HUES6 (cell line): ENCODE measurements around the gene SIL1.

Experiments used
- H3K27ac ChIP-seq: 2 replicates; pipeline ENCODE4 v1.7.0; 2013; ENCODE audit warnings: low read depth, mild to moderate bottlenecking, low read length, inconsistent platforms
- H3K27me3 ChIP-seq: 2 replicates; pipeline ENCODE4 v1.6.1; 2013; ENCODE audit warnings: low read length; ENCODE audit not compliant: control insufficient read depth, insufficient read depth
- H3K36me3 ChIP-seq: 2 replicates; pipeline ENCODE4 v1.6.1; 2013; ENCODE audit warnings: low read length; ENCODE audit not compliant: control insufficient read depth, insufficient read depth
- H3K4me1 ChIP-seq: 2 replicates; pipeline ENCODE4 v1.6.1; 2013; ENCODE audit warnings: low read length; ENCODE audit not compliant: control insufficient read depth, insufficient read depth
- H3K4me3 ChIP-seq: 2 replicates; pipeline ENCODE4 v1.5.1; 2013; ENCODE audit warnings: low read depth, low read length
- H3K9ac ChIP-seq: one replicate; pipeline ENCODE4 v1.6.1; 2013; ENCODE audit warnings: mild to moderate bottlenecking, low read length
- H3K9me3 ChIP-seq: 2 replicates; pipeline ENCODE4 v1.6.1; 2013; ENCODE audit warnings: low read depth, low read length; ENCODE audit not compliant: control insufficient read depth, insufficient read depth

SIL1 gene

DNA sequence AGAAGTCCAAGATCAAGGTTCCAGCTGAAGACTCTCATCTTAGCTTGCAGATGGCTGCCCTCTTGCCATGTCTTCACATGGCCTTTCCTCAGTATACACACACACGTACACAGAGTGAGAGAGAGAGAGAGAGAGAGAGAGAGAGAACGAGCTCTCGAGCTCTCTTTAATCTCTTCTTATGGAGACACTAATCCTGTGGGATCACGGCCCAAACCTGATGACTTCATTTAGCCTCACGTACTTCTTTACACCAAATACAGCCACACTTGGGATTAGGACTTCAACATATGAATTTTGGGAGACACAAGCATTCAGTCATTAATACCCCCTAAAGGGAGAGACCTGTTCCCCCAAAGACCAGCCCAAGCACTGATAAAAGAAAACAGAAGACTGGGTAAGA is 42.8 kb downstream of the SIL1 start:
- H3K27me3 ChIP-seq = no peaks in the 10 kb centered on the region
- no peaks in the 10 kb centered on the region for H3K36me3 ChIP-seq
- H3K27ac ChIP-seq = no peak overlapping the region
- H3K9me3 ChIP-seq = peaks cover 4% of the 10 kb centered on the region; the same call in 1 of the 2 replicates
- peaks cover 4% of the 10 kb centered on the region; the same call in 1 of the 2 replicates for H3K4me1 ChIP-seq
- H3K9ac ChIP-seq = no peak overlapping the region
- no peak overlapping the region for H3K4me3 ChIP-seq

DNA sequence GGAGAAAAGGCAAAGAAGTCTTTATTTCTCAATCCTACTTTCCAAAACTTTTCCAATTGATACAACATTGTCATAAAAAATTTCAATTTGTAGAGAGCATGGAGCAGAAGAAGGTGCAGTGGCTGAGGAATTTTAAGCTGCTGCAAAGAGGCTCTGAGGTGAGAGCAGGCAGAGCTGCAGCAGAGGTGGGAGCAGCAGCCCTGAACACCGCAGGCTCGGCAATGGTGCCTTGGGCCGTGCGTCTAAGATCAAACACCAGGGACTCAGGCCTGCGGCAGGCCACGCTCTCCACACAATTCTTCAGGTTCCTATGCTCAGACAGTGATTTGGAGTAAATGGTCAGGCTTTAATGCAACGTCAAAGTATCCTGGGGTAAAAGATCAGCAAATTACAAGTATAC is 46.3 kb downstream of the SIL1 start:
- no peak overlapping the region for H3K9ac ChIP-seq
- peaks cover 4% of the 10 kb centered on the region; the same call in 1 of the 2 replicates for H3K9me3 ChIP-seq
- H3K27me3 ChIP-seq = no peaks in the 10 kb centered on the region
- no peak overlapping the region for H3K27ac ChIP-seq
- no peaks in the 10 kb centered on the region for H3K36me3 ChIP-seq
- no peak overlapping the region for H3K4me3 ChIP-seq
- peaks cover 11% of the 10 kb centered on the region for H3K4me1 ChIP-seq

DNA sequence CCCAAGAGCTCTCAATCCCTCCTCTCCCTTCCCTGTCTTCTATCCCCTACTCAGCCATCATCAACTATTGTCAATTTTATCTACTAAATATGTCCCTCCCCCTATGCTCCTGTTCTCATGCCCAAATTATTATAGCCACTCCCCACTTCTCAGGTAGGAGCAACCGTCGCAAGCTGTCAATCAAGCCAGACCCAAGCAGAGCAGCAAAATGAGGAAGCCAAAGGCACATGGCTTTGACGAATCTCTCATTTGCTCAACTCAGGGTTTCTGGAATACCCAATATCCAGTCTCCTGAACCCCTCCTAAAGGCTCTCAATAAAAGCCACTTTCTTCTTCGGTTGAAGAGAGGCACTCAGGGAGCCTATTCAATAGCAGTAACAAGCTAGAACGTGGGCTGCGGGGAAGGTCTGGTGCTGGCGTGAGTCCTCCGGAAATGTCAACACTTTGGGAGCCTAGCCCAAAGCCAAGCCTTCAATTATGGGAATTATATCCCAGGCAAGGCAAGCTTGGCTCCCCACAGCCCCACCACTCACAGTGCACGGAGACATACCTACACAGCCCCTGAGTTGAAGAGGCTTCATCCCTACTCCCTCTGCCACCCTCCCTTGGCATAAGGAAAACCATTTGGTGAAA is 47.7 kb downstream of the SIL1 start:
- Histone ChIP-seq H3K9me3 (no peaks in the 10 kb centered on the region), H3K9ac (no peak overlapping the region), H3K27me3 (no peaks in the 10 kb centered on the region), H3K4me1 (peaks cover 11% of the 10 kb centered on the region), H3K27ac (no peak overlapping the region), H3K4me3 (no peak overlapping the region), H3K36me3 (no peaks in the 10 kb centered on the region)

DNA sequence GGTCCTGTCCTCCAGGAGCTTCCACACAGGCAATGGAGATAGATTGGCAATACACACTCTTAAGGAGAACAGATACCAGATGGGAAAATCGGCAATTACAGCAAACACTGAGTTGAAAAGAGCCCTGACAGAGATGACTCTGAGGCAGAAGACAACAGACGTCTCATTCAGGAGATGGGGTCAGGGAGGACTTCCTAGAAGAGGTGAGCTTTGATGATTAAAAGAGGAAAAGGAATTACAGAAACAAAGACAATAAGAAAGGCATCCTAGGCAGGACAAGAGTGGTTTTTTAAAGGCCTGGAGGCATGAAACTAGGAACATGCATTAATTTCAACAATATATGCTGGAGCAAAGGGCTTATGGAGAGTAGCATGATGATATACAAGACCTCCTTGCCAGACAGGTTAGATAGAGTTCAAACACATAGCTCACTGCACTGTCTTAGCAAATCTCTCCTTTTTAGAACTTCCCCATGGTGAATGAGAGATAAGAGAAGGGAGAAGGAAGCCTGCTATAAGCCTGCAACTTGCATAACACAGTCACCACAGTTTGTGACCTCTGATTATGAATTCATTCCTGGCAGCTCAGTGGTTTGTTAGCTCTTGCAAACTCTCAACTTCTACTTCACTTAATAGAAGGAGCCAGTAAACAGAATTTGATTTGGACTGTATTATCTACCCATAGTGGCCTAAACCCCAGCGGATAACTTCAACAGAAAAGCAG is 48.5 kb downstream of the SIL1 start:
- Histone ChIP-seq H3K36me3 (no peaks in the 10 kb centered on the region), H3K9ac (no peak overlapping the region), H3K9me3 (no peaks in the 10 kb centered on the region), H3K27me3 (no peaks in the 10 kb centered on the region), H3K4me3 (no peak overlapping the region), H3K27ac (no peak overlapping the region), H3K4me1 (peaks cover 11% of the 10 kb centered on the region)

DNA sequence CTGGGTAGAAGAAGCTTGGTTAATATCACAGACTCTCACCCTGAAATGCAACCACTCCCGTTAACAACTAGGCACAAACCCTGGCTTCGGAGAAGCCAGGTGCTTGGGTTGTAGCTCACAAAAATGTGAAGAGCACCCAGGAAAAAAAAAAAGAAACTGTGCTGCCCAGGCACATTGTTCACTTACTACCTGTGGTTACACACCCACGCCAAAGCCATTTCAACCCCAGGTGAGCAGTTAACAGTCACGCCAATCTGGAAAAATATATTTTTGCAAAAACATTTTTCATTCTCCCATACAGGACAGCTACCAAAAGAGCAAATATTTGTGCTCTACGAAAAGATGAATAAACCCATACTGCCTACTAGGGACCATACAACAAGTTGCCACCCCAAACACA is 49.2 kb downstream of the SIL1 start:
- Histone ChIP-seq H3K27me3 (no peaks in the 10 kb centered on the region), H3K4me3 (no peak overlapping the region), H3K27ac (no peak overlapping the region)

DNA sequence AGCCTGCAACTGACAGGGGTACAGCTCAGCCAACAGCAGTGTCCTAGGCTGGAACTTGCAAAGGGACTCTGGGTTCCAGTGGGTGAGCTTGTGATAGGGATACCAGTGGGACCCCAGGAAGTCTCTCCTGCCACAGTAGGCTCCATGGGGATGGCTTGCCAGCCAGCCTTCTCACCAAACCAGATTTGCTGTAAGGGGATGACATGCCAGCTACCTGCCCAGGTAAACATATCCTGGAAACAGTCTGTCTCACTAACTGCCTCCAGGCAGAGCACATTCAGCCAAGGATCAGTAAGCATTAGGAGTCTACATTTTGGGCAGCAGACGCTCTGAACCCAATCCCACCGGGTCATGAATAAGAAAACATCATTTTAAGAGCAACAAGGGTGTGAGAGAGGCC is 49.9 kb downstream of the SIL1 start:
- Histone ChIP-seq H3K36me3 (no peaks in the 10 kb centered on the region), H3K4me3 (no peak overlapping the region), H3K27ac (no peak overlapping the region), H3K9ac (no peak overlapping the region), H3K4me1 (peaks cover 11% of the 10 kb centered on the region), H3K27me3 (no peaks in the 10 kb centered on the region), H3K9me3 (no peaks in the 10 kb centered on the region)

More for the DNA sequence above, 49.2 kb downstream of the SIL1 start:
- Histone ChIP-seq H3K9ac (no peak overlapping the region), H3K4me1 (peaks cover 11% of the 10 kb centered on the region), H3K9me3 (no peaks in the 10 kb centered on the region), H3K36me3 (no peaks in the 10 kb centered on the region)

DNA sequence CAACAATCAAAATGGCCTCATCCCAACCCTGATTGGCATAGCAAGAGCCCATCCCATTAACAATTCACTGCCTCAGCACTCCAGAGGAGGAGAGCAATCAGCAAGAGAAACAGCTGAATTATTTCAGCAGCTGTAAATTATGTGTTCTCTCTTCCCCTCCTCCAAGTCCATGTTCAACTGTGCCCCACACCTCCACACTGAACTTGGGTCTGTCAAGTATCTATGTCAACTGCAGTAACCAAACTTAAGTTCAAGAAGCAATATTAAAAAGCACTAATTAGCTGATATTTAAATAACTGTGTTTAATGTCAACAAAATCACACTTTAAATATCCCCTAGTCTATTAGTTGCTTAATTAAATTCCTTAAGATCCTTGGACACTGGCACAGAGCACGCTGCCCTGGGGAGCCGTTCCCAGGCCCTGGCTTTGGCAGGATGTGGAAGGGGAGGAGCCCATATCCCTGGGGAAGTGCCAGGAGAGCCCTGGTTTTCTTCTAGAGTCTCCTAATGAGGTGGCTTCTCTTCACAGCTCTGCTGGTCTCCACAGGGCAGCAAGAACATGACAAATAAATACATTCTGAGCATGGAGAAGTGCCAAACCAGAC is 50.6 kb downstream of the SIL1 start:
- H3K27me3 ChIP-seq = no peaks in the 10 kb centered on the region
- H3K9ac ChIP-seq = no peak overlapping the region
- H3K27ac ChIP-seq = no peak overlapping the region
- no peaks in the 10 kb centered on the region for H3K36me3 ChIP-seq
- H3K9me3 ChIP-seq = no peaks in the 10 kb centered on the region
- H3K4me1 ChIP-seq = peaks cover 11% of the 10 kb centered on the region
- H3K4me3 ChIP-seq = no peak overlapping the region

DNA sequence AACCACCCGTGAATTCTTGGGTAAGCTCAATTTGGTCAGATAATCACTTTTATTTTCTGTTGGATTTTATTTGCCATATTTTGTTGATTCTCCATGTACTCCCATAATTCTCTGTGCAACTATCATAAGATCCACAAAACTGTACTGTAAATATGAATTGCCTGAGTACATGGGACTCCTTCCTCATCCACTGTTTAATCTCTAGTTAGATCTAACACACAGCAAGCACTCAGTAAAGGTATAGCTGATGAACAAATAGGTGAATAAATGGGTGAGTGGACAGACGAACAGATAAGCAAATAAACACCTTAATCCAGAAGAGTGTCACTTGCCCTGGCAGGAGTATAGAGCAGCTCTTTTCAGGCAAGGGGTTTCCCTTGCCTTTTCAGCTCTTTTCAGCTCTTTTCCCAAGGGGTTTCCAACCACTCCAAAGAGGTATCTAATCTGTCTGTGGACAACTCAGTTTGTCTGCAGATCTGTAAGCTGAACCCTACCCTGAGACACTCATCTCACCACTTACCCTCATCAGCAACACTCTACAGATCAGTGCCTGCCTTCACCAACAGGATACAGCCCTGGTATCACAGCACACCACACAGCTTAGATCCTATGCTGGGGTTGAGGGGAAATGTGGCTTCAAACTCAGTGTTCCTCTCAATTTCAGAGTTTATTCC is 51.2 kb downstream of the SIL1 start:
- no peak overlapping the region for H3K4me3 ChIP-seq
- H3K36me3 ChIP-seq = no peaks in the 10 kb centered on the region
- no peak overlapping the region for H3K27ac ChIP-seq
- H3K27me3 ChIP-seq = no peaks in the 10 kb centered on the region
- H3K4me1 ChIP-seq = peaks cover 11% of the 10 kb centered on the region
- no peak overlapping the region for H3K9ac ChIP-seq
- H3K9me3 ChIP-seq = no peaks in the 10 kb centered on the region

DNA sequence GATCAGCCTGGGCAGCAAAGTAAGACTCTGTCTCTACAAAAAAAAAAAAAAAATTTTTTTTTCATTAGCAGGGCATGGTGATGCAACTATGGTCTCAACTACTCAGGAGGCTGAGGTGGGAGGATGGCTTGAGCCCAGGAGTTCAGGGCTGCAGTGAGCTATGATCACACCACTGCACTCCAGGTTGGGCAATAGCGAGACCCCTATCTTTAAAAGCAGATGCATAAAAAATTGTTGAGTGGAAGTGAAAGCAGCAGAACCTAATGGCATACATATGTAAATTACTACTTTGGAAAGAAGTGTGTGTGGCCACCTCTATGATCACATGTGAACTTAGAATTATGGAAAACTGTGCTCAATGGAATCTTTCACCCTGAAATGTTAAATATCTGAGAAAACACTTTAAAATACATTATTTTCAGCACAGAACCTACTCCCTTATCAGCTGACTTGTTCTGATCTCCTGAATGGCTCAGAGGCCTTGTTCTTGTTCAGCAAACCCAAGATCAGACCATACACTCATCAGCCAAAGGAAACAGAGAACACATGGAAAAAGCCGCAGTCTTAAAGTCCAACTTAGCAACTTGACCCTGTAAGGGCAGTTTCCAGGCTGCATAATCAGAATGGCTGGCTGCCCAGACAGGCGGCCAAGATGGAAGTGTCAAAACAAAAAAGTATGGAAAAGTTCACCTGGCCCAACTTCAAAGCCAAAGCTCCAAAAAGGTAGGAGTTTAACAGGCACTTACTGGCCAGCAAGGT is 56.5 kb downstream of the SIL1 start:
- Histone ChIP-seq H3K9me3 (no peaks in the 10 kb centered on the region), H3K4me1 (peaks cover 8% of the 10 kb centered on the region; the same call in 1 of the 2 replicates), H3K27ac (no peak overlapping the region), H3K27me3 (no peaks in the 10 kb centered on the region), H3K36me3 (no peaks in the 10 kb centered on the region), H3K4me3 (no peak overlapping the region), H3K9ac (no peak overlapping the region)

DNA sequence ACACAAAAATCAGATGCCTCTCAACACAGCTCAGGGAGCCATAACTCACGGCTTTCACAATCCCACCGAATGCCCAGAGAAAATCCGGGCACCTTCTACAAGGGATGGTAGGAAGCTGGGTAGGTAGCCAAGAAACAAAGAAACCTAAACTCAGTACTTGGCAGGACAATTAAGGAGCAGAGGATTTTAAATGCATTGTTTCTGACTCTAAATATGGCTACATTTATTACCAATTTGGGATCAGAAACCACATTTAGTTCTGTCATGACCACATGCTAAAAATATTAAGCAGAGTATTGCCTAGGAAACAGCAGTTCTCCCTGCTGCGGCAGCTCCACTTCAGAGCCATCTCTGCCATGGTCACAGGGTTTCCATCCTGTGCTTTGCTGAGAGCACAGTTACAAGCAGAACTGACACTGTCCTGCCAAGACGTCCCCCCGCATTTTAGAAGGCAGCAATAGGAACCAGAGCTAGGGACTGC is 57.5 kb downstream of the SIL1 start:
- Histone ChIP-seq H3K4me3 (no peak overlapping the region), H3K36me3 (no peaks in the 10 kb centered on the region), H3K27me3 (no peaks in the 10 kb centered on the region), H3K9me3 (no peaks in the 10 kb centered on the region), H3K4me1 (peaks cover 8% of the 10 kb centered on the region; the same call in 1 of the 2 replicates), H3K27ac (no peak overlapping the region), H3K9ac (no peak overlapping the region)
